Stimulated activated CD4-positive, alpha-beta T cell treated with anti-CD3 and anti-CD28 coated beads, Interleukin-12 subunit alpha, Interleukin-12 subunit beta, amount 100 ng/mL, for 24 hours (primary cell): ENCODE results near the gene KHDC1L.
"Not testable (repeated sequence)": the region's sequence is repeated elsewhere in the genome, so short reads cannot be mapped to it uniquely, and the experiment has no call there.

Experiments used
- DNase-seq, 2 experiments: peaks; one replicate each; pipeline ENCODE4 v3.0.0-alpha.2; 2020; ENCODE audit warnings: low read depth in 2 of 2

KHDC1L gene, protein sequence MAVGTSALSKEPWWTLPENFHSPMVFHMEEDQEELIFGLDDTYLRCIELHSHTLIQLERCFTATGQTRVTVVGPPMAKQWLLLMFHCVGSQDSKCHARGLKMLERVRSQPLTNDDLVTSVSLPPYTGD

DNA sequence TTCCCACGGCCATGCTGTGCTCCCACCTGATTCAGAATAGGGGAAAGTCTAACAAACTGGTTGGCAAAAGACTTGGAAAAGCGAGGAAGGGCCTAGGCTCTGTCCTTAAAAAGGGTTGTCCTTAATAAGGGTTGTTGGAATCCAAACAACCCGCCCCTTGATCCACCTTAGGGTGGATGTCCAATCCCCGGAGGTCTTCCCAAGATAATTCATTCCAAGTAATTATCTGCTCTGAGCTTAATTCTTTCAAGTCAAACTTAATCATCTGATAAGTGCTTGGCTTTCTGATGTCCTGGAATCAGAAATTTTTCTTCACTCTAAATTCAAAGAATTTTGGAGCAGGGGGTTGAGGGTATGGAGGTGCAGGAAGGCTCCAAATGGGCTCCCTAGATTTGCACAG is at the start of gene KHDC1L:
Gene KHDC1L, minus strand, starts transcription at position 101 of the 400 bp plus-strand sequence. Its CDS starts 88 bp downstream, at position 13.
- DNase-seq: no peak

DNA sequence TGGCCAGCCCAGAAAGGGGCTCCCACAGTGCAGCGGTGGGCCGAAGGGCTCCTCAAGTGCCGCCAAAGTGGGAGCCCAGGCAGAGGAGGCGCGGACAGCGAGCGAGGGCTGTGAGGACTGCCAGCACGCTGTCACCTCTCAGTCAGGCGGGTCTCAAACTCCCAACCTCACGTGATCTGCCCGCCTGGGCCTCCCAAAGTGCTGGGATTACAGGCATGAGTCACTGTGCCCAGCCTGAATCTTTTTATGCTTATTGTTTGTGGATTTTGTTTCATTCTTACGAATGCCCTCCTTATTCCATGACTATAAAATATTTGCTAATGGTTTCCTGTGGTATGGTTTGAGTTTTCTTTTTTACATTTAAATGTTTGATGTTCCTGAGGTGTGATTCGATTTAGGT is 44.0 kb upstream of the KHDC1L start:
- not testable (repeated sequence) for DNase-seq

DNA sequence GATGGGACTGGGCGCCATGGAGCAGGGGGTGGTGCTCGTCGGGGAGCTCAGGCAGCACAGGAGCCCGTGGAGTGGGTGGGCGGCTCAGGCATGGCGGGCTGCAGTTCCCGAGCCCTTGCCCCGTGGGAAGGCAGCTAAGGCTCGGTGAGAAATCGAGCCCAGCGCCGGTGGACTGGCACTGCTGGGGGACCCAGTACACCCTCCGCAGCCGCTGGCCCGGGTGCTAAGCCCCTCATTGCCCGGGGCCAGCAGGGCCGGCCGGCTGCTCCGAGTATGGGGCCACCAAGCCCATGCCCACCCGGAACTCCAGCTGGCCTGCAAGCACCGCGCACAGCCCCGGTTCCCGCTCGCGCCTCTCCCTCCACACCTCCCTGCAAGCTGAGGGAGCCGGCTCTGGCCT is 43.6 kb upstream of the KHDC1L start:
- DNase-seq: not testable (repeated sequence)

DNA sequence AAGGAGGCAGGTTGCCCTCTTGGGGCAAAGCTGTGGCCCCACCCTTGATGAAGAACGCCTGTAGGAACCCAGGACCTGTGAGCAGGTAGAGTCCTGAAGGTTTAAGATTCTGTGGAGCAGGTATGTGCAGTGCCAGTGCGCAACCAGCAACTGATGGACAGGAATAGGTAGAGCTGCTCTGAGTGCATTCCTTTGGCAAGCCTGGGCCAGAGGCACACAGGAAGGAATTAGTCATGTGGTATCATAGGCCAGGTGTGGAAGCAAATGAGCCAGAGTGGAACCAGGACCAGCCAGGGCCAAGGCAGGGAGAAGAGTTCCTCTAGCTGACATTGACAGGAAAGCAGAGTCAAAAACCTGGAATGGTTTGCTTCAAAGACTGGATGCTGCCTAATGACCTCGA is 39.1 kb upstream of the KHDC1L start:
- no peak for DNase-seq

DNA sequence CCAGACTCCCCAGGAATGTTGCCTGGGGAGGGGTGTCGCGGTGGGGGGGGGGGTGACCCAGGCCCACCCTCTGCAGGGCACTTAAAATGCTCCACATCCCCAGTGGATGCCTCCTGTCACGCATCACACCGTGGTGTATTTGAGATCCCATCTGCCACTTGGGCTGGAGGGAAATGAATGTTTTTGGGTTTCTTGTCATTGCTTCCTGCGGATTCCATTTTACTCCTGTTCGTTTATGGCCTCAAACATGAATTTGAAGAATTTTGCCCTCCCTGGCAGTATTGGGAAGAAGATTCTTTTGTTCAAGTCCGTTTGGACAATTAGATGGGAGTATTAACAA is 38.2 kb upstream of the KHDC1L start:
- DNase-seq: no peak

DNA sequence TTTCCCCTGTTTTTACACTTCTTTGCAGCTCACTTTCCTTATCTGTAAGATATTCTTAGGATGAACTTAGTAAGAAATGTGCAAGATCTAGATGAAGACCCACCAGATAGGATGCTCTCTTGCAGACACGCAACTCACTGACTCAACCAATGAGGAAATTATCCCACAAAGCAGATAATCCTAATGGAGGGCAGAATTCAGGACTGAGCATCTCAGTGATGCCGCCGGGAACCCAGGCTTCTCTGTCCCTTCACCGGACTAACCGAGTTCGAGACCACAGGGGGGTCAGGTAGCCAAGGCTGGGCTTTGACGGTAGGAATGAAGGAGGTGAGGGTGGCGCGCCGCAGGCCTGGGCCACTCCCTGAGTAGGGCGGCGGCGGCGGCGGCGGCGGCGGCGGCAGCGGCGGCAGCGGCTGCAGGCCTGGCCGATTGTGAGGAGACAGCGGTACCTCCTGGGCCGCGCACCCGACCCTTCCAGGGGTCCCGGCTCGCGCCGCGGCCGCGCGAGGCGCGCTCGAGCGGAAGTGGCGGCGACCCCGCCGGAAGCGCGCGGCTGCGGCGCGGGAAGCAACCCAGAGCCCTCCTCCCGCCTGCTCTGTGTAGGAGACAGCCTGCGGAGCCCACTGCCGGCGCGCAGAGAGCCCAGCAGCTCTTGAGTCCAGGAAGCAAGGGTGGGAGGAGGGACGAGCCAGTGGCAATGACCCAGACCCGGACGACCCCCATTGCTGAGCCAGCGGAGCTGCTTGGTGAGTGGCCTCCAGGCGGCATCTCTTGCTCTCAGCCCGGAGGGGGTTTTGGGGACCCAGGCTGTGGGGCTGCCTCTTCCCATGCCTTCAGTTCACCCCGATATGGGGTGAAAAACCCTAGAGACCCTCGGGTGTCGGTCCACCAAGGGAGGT is 37.6 kb upstream of the KHDC1L start, which contains the start of gene KHDC1:
Gene KHDC1, minus strand, starts transcription at position 526 of the 899 bp plus-strand sequence. CDS start 20,679 bp downstream, outside the sequence.
- peak; percentile 29 to 45 for DNase-seq

DNA sequence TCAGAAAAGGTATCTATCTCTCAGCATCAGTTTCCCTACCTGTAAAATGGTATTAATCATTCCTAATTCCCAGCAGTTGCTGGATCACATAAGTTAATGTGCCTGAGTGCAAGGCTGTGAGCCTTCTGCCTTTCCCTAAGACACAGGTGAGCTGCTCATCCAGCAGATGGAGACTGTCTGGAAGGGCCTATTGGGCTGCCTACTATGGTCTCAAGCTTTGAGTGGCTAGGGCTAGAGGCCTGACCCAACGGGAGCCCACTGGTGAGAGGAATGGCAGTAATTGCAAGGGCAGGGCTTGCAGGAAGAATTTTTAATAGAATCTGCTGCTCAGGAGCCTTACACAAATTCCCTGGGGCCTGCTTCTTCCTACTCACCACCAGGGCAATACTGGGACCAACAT is 33.4 kb upstream of the KHDC1L start:
- DNase-seq: no peak

DNA sequence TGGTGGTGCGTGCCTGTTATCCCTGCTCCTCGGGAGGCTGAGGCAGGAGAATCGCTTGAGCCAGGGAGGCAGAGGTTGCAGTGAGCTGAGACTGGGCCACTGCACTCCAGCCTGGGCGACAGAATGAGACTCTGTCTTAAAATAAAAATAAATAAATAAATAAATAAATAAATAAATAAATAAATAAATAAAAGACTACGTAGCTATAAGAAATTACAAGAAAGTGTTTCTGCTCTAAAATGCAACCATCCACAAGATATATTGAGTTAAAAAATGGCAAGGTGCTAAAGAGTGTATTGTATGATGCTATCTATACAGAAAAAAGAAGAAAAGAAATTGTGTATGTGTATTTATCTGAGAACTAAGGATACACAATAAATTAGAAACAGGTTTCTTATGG is 29.0 kb upstream of the KHDC1L start:
- not testable (repeated sequence) for DNase-seq

DNA sequence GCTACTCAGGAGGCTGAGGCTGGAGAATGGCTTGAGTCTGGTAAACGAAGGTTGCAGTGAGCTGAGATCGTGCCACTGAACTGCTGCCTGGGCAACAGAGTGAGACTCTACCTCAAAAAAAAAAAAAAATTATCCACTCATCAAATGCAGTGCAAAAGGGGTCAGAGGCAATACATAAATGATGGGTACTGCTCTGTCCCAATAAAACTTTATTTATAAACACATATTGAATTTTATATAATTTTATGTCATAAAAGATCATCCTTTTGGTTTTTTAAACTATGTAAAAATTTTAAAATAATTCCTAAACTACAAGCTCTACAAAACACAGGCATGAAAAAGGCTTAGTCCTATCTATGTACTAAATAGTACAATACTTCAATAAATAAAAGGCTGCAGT is 27.4 kb upstream of the KHDC1L start:
- no peak for DNase-seq

DNA sequence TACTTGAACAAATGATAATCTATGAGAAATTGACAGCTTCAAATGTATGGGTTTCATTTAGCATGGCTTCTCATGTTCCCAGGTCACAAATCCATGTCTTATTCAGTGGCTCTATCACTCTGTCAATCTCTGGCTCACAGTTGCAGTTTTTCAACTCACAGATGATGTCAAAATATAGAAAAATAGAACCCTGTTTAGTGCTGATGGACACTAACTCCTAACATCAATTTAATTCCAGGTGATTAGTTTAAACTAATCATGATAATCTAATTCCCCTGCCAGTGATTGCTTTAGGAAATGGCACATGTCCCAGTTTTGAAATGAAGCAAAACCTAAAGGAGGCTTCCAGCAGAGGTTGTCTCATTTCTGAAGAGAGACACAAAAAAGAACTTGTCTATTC is 24.7 kb upstream of the KHDC1L start:
- no peak for DNase-seq

DNA sequence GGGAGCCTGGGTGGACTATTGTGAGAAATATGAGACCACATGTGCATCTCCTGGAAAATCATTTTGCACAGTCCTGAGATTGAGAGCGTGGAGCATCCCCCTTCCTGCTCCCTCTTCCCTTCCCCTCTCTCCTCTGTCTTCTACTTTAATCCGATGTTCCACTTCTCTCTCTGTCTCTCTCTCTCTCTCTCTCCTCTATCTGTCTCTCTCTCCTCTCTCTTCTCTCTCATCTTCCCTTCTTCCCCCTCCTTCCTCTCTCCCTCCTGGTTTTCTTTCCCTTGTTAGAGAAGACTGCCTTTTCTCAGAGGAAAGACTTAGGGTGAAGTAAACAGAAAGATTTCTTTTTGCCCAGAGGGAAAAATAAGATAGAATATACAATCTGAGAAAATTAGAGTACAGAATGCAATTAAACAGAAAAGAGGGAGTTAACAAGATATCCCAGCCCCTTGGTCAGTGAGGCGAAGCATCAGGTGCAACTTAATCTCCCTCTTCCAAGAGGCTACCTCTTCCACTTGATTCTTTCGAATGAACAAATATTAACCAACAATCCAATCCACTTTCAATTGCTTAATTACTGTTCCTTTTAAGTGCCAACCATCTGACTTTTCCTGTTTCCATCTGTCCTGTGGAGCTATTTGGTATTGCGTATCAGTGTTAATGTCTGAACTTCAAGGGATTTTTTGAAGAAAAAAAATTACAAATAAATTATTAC is 23.1 kb upstream of the KHDC1L start:
- no peak for DNase-seq

DNA sequence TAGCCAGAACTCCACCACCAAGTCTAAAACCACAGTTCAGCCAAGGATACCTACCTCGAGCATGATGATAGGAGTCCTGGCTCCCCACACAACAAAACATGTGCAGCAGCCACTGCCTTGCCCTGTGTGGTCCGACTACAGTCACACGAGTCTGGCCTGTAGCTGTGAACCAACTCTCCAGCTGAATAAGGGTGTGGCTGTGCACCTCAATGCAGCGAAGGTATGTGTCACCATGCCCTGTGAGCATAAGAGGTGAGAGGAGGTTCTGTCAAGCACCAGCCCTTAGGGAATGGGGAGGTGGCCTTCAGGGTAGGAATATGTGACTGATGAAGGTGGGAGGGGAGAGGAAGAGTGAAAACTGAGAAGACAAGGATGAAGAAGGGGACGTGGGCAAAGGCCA is 16.7 kb upstream of the KHDC1L start:
- DNase-seq: no peak

DNA sequence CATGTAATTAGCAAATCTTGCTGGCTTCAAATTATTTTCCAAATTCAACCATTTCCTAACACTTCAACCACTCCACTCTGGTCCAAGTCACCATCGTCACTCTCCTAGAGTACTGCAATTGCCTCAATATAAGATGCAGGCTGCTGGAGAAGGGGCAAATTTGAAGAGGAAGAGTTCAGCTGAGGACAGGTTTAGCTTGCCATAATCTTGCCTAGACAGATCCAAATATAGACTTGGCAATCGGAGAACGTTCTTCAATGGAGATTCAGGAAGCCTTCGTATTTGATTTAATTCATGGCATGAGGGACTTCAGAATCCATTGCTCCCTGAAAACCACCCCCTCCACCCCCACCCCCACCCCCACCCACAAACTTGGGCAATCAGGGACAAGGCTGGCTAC is 15.4 kb upstream of the KHDC1L start:
- no peak for DNase-seq

DNA sequence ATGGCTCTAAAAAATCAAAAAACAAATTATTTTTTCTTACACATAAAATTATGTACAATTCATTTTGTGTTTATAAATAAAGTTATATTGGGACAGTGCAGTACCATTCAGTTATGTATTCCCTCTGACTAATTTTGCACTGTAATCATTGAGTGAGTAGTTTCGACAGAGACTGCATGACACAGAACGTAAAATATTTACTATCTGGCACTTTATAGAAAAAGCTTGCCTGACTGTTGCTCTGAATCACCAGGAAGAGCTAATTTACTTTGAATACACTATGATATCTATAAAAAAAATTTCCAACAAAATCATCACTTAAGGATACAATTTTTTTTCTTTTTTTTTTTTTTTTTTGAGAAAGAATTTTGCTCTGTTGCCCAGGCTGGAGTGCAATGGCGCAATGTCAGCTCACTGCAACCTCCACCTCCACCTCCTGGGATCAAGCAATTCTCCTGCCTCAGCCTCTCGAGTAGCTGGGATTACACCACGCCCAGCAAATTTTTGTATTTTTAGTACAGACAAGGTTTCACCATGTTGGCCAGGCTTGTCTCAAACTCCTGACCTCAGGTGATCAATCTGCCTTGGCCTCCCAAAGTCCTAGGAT is 11.0 kb upstream of the KHDC1L start:
- DNase-seq: no peak

DNA sequence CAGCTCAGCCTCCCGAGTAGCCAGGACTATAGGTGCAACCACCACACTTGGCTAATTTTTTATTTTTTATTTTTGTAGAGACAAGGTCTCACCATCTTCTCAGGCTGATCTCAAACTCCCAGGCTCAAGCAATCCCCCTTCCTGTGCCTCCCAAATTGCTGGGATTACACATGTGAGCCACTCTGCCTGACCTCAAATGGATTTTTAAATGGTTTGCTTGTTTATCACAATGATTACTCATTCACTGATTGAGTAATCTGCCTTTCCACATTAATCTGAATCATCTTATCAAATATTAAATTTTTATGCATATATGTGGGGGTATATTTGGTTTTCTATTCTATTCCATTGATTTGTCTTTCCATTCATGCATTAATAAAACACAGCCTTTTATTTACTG is 9.4 kb upstream of the KHDC1L start:
- no peak for DNase-seq

DNA sequence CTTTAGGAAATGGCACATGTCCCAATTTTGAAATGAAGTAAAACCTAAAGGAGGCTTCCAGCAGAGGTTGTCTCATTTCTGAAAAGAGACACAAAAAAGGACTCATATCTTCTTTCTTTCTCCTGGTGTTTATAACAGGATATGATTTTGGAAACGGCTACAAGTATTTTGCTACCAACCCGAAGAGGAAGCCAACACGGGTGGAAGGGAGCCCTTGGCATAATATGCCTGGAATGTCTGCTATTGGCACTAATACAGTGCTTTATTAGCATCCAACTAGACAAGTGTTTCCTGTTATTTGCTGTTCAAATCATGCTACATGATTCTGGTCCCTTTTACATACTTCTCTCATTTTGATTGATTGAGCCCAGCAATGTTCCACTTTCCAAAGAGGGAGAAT is 8.7 kb upstream of the KHDC1L start:
- DNase-seq: not testable (repeated sequence)

DNA sequence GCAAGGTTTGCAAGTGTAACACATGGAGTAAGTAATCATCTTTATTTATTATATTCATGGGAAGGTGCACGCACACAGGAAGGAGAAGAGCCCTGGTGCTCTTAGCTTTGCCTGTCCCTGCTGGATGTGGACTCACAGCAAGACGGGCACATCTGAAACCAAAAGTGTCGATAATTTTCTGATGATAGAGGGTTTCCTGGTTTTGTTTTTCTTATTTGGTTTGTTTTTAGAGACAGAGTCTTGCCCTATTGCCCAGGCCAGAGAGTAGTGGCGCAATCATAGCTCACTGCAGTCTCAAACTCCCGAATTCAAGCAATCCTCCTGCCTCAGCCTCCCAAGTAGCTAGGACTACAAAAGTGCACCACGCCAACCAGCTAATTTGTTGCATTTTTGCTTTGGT is 7.8 kb upstream of the KHDC1L start:
- DNase-seq: no peak

DNA sequence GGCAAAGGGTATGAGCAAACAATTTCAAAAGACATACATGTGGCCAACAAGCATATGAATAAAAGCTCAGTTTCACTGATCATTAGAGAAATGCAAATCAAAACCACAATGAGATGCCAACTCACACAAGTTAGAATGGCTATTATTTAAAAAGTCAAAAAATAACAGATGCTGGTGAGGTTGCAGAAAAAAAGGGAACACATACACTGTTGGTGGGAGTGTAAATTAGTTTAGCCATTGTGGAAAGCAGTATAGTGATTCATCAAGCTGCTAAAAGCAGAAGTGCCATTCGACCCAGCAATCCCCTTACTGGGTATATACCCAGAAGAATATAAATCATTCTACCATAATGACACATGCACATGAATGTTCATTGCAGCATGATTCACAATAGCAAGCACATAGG is 6.7 kb upstream of the KHDC1L start:
- DNase-seq: no peak

DNA sequence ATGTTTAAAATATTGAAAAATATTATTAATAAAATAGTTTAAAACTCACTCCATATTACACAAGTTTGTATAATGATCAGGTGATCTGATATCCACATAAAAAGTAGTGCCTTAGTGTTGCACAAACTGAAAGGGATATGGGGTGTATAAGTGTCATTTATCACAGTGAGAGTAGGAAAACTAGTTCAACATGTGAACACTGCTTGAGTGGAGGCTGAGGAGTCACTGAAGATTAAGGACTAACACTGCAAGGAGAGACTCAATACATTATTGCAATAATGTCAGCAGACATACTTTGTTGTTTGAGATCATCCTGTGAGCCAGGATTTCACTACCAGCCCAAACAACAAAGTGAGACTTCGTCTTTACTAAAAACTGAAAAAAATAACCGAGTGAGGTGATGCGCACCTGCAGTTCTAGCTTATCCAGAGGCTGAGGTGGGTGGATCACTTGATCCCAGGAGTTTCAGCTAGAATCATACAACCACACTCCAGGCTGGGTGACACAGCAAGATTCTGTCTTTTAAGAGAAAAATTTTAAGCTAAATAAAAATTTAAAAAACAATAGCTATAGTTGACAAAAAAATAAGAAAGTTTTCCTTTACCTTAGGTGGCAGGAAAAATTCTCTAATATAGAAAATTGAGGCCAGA is 2.4 kb upstream of the KHDC1L start:
- DNase-seq: no peak

DNA sequence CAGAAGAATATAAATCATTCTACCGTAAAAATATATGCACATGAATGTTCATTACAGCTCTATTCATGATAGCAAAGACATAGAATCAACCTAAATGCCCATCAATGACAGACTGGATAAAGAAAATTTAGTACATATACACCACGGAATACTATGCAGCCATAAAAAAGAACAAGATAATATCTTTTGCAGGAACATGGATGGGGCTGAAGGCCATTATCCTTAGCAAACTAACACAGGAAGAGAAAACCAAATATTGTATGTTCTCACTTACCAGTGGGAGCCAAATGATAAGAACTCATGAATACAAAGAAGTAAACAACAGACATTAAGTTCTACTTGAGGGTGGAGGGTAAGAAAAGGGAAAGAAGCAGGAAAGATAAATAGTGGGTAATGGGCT is 8.4 kb downstream of the KHDC1L start:
- DNase-seq: no peak

DNA sequence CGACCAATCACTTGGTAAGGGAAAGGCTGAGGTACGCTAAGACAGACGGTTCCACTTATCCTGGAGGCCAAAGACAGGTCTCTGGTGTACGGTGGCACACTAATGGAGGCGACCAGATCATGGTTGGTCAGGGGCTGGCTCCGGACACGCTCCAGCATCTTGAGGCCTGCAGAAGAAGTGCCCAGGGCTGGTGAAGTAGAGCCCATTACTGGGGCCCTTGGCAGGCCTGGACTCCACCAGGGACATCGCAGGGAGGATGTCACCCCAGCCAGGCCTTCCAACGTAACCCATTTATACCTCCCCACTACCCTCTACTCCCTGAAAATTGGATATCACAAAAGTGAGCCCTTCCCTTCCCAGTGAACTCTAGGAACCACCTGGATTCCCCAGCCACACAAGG is 16.2 kb downstream of the KHDC1L start:
- DNase-seq: no peak
